ENCODE data around the gene OBI1. TPM values are rescaled to one million over a fixed set of nuclear protein-coding genes. Genes with fewer than 3 reads are reported as not detected.

Gene OBI1
- total and polyA plus RNA-seq, 2 donors = 7.7 to 25.3 TPM

DNA sequence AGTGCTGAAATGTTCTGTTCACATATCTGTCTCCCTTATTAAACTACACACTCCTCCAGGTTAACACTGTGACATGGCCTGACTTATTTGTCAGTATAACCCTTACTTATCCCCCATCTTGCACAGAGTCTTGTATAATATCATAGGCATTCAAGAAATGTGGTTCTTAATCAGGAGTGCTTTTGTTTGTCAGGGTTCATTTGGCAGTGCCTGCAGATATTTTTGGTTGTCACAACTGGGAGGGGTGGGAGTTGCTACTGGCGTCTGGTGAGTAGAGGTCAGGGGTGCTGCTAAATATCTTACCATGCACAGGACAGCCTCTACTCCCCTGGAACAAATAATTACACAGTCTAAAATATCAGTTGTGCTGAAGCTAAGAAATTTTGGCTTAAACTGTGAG lies 20.4 kb upstream of the OBI1 start:
- DNase-seq (ENCODE audit: low read depth in 6 of 9, low spot score in 9 of 9) = no peak
- no peak overlapping the region for H3K4me3 ChIP-seq (ENCODE audit: low read length in 2 of 2)
- no peaks in the 10 kb centered on the region for H3K27me3 ChIP-seq (ENCODE audit: control insufficient read depth in 2 of 2, insufficient read depth in 1 of 2, low read length in 1 of 2)
- H3K27ac ChIP-seq (ENCODE audit: low read depth in 1 of 2, low read length in 1 of 2) = no peak overlapping the region
- WGBS = 92% methylated on average over 1 of the region's 1 CpG
- peaks cover 0 to 2% of the 10 kb centered on the region in 2 donors for H3K4me1 ChIP-seq (ENCODE audit: control insufficient read depth in 2 of 2, insufficient read depth in 2 of 2, low read length in 2 of 2)
- H3K9me3 ChIP-seq (ENCODE audit: control insufficient read depth in 2 of 2, insufficient read depth in 1 of 2, low read length in 1 of 2) = no peaks in the 10 kb centered on the region
- no peaks in the 10 kb centered on the region for H3K36me3 ChIP-seq (ENCODE audit: control insufficient read depth in 2 of 2, insufficient read depth in 2 of 2, low read length in 1 of 2)

DNA sequence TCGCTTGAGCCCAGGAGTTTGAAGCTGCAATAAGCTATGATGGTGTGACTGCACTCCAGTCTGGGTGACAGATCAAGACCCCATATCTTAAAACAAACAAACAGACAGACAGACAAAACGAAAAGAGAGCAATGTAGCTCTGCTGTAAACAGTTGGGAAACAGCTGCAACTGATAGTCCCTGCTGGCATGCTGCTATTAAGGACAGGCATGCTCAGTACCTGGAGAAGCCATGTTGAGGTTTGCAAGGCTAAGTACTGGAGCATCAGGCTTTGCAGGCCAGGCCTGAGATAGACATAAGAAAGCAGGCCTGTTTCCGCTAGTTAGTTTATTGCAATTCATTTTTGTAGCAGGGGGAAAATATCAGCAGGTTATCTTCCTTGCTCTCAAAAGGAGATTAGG lies 16.2 kb upstream of the OBI1 start:
- H3K27ac ChIP-seq (ENCODE audit: low read depth in 1 of 2, low read length in 1 of 2) = no peak overlapping the region
- H3K27me3 ChIP-seq (ENCODE audit: control insufficient read depth in 2 of 2, insufficient read depth in 1 of 2, low read length in 1 of 2) = no peaks in the 10 kb centered on the region
- H3K4me1 ChIP-seq (ENCODE audit: control insufficient read depth in 2 of 2, insufficient read depth in 2 of 2, low read length in 2 of 2) = peaks cover 0 to 2% of the 10 kb centered on the region in 2 donors
- no peak for DNase-seq (ENCODE audit: low read depth in 6 of 9, low spot score in 9 of 9)
- no peaks in the 10 kb centered on the region for H3K9me3 ChIP-seq (ENCODE audit: control insufficient read depth in 2 of 2, insufficient read depth in 1 of 2, low read length in 1 of 2)
- H3K4me3 ChIP-seq (ENCODE audit: low read length in 2 of 2) = no peak overlapping the region
- WGBS = 90% methylated on average over 3 of the region's 3 CpGs
- no peaks in the 10 kb centered on the region for H3K36me3 ChIP-seq (ENCODE audit: control insufficient read depth in 2 of 2, insufficient read depth in 2 of 2, low read length in 1 of 2)

DNA sequence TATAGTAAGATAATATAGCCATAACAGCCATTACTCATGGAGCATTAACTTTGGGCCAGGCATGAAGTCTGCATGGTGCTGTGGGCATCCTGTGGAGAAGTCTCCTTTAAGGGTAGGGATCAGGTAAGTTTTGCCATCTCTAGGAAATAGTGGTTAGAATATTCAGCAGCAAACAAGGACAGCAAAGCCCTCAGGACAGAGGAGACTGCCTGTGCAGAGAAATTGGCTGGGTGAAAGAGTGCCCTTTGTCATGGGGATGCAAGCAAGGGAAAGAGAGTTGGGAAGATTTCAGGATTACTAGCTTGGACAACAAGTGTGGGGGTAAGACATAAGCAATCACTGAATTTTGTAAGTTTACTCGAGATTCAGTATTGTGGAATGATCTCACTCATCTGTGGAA lies 15.7 kb upstream of the OBI1 start:
- DNase-seq (ENCODE audit: low read depth in 6 of 9, low spot score in 9 of 9) = no peak
- Histone ChIP-seq H3K9me3 (ENCODE audit: control insufficient read depth in 2 of 2, insufficient read depth in 1 of 2, low read length in 1 of 2) (no peaks in the 10 kb centered on the region), H3K4me3 (ENCODE audit: low read length in 2 of 2) (no peak overlapping the region)

DNA sequence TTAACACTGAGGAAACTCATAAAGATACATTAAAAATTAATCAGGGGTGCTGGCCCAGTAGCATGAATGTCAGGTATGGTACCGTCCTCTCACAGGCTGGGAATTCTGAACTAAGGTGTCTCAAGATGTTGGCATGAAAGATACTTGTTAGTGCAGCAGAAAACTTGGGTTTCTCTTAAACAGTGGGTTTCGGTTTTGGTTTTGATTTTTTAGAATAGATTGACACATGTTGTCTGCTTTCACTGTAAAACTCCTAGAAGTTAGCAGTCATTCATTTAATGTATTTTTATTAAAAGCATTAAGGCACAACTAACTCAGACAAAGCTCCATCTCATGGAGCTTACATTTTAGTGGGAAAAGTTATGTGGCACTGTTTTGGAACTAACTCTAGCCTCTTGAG lies 3.5 kb upstream of the OBI1 start:
- no peak for DNase-seq (ENCODE audit: low read depth in 6 of 9, low spot score in 9 of 9)
- Histone ChIP-seq H3K36me3 (ENCODE audit: control insufficient read depth in 2 of 2, insufficient read depth in 2 of 2, low read length in 1 of 2) (no peaks in the 10 kb centered on the region), H3K4me1 (ENCODE audit: control insufficient read depth in 2 of 2, insufficient read depth in 2 of 2, low read length in 2 of 2) (peaks cover 8 to 11% of the 10 kb centered on the region in 2 donors), H3K9me3 (ENCODE audit: control insufficient read depth in 2 of 2, insufficient read depth in 1 of 2, low read length in 1 of 2) (no peaks in the 10 kb centered on the region), H3K4me3 (ENCODE audit: low read length in 2 of 2) (no peak overlapping the region), H3K27ac (ENCODE audit: low read depth in 1 of 2, low read length in 1 of 2) (no peak overlapping the region), H3K27me3 (ENCODE audit: control insufficient read depth in 2 of 2, insufficient read depth in 1 of 2, low read length in 1 of 2) (no peaks in the 10 kb centered on the region)
- WGBS = 66% methylated on average over 2 of the region's 2 CpGs

More for the DNA sequence above, 15.7 kb upstream of the OBI1 start:
- peaks cover 0 to 2% of the 10 kb centered on the region in 2 donors for H3K4me1 ChIP-seq (ENCODE audit: control insufficient read depth in 2 of 2, insufficient read depth in 2 of 2, low read length in 2 of 2)
- WGBS = 86% methylated on average over 1 of the region's 1 CpG
- H3K36me3 ChIP-seq (ENCODE audit: control insufficient read depth in 2 of 2, insufficient read depth in 2 of 2, low read length in 1 of 2) = no peaks in the 10 kb centered on the region
- no peak overlapping the region for H3K27ac ChIP-seq (ENCODE audit: low read depth in 1 of 2, low read length in 1 of 2)
- no peaks in the 10 kb centered on the region for H3K27me3 ChIP-seq (ENCODE audit: control insufficient read depth in 2 of 2, insufficient read depth in 1 of 2, low read length in 1 of 2)

DNA sequence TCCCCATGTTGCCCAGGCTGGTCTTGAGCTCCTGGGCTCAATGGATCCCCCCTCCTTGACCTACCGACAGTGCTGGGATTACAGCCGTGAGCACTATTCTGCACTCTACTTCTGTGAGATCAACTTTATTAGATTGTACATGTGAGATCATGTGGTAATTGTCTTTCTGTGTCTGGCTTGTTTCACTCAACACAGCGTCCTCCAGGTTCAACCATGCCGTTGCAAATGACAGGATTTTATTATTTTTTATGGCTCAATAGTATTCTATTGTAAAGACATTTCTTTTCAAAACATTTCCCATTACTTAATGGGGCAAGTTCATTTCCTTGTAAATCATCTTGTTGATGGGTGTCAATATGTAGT lies 1.5 kb upstream of the OBI1 start:
- WGBS = 94% methylated on average over 4 of the region's 4 CpGs
- H3K4me1 ChIP-seq (ENCODE audit: control insufficient read depth in 2 of 2, insufficient read depth in 2 of 2, low read length in 2 of 2) = peaks cover 8 to 11% of the 10 kb centered on the region in 2 donors
- peak overlapping the region in 1 of 2 donors; percentile 76 for H3K27ac ChIP-seq (ENCODE audit: low read depth in 1 of 2, low read length in 1 of 2)
- H3K9me3 ChIP-seq (ENCODE audit: control insufficient read depth in 2 of 2, insufficient read depth in 1 of 2, low read length in 1 of 2) = no peaks in the 10 kb centered on the region
- no peak overlapping the region for H3K4me3 ChIP-seq (ENCODE audit: low read length in 2 of 2)
- no peaks in the 10 kb centered on the region for H3K36me3 ChIP-seq (ENCODE audit: control insufficient read depth in 2 of 2, insufficient read depth in 2 of 2, low read length in 1 of 2)
- no peak for DNase-seq (ENCODE audit: low read depth in 6 of 9, low spot score in 9 of 9)
- H3K27me3 ChIP-seq (ENCODE audit: control insufficient read depth in 2 of 2, insufficient read depth in 1 of 2, low read length in 1 of 2) = no peaks in the 10 kb centered on the region

DNA sequence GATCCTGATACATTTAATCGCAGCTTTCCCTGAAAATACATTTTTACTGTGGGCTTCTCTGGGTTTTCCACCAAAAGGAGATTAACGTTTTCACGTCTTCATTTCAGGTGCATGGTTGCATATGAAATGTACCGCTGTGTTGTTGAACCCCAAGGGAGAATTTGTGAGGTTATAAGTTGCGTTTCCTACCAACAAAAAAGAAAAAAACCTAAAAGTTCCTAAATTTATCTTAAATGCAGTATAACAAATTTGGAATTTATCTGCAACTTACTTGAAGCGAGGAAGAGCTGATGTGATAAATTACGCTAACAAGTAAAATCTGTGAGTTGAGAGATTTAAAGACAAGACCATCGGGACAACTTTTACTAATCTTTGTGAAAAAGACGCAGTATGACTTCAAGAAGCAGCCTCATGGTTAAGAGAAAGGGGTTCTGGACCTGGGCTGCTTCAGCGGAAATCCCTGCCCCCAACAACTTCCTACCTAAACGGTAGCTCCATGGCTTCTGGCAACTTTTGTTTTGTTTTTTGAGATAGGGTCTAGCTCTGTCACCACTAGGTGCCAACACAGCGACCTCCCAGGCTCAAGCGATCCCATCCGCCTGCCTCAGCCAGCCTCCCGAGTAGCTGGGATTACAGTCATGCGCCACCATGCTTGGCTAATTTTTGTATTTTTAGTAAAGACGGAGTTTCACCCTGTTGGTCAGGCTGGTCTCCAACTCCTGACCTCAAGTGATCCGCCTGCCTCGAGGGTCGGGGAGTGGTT lies 958 bp upstream of the OBI1 start:
- no peaks in the 10 kb centered on the region for H3K27me3 ChIP-seq (ENCODE audit: control insufficient read depth in 2 of 2, insufficient read depth in 1 of 2, low read length in 1 of 2)
- 33% methylated on average over 20 of the region's 20 CpGs for WGBS
- peaks cover 8 to 11% of the 10 kb centered on the region in 2 donors for H3K4me1 ChIP-seq (ENCODE audit: control insufficient read depth in 2 of 2, insufficient read depth in 2 of 2, low read length in 2 of 2)
- peak in 8 of 9 donors; percentile 16 to 79 (median 48) for DNase-seq (ENCODE audit: low read depth in 6 of 9, low spot score in 9 of 9)
- H3K9me3 ChIP-seq (ENCODE audit: control insufficient read depth in 2 of 2, insufficient read depth in 1 of 2, low read length in 1 of 2) = no peaks in the 10 kb centered on the region
- peak overlapping the region; percentile 77 to 91 for H3K4me3 ChIP-seq (ENCODE audit: low read length in 2 of 2)
- peak overlapping the region in 1 of 2 donors; percentile 76 for H3K27ac ChIP-seq (ENCODE audit: low read depth in 1 of 2, low read length in 1 of 2)
- no peaks in the 10 kb centered on the region for H3K36me3 ChIP-seq (ENCODE audit: control insufficient read depth in 2 of 2, insufficient read depth in 2 of 2, low read length in 1 of 2)

DNA sequence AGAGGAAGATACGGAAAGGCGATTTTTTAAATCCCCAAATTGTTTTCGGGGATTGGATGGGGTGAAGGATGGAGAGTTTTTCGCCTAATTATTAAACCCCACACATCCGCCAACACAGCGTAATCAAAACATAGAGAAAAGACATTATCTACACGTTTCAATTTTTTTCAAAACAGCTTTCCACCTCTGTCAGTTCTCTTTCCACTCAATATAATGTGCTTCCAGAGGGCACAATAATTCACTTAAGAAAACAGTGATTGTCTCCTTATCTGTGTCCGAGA lies 435 bp upstream of the OBI1 start:
- peak overlapping the region; percentile 77 to 91 for H3K4me3 ChIP-seq (ENCODE audit: low read length in 2 of 2)
- peak overlapping the region in 1 of 2 donors; percentile 76 for H3K27ac ChIP-seq (ENCODE audit: low read depth in 1 of 2, low read length in 1 of 2)
- H3K4me1 ChIP-seq (ENCODE audit: control insufficient read depth in 2 of 2, insufficient read depth in 2 of 2, low read length in 2 of 2) = peaks cover 8 to 11% of the 10 kb centered on the region in 2 donors
- no peaks in the 10 kb centered on the region for H3K36me3 ChIP-seq (ENCODE audit: control insufficient read depth in 2 of 2, insufficient read depth in 2 of 2, low read length in 1 of 2)
- peak in 6 of 9 donors; percentile 13 to 56 (median 23) for DNase-seq (ENCODE audit: low read depth in 6 of 9, low spot score in 9 of 9)
- no peaks in the 10 kb centered on the region for H3K9me3 ChIP-seq (ENCODE audit: control insufficient read depth in 2 of 2, insufficient read depth in 1 of 2, low read length in 1 of 2)
- H3K27me3 ChIP-seq (ENCODE audit: control insufficient read depth in 2 of 2, insufficient read depth in 1 of 2, low read length in 1 of 2) = no peaks in the 10 kb centered on the region
- 24% methylated on average over 8 of the region's 8 CpGs for WGBS

DNA sequence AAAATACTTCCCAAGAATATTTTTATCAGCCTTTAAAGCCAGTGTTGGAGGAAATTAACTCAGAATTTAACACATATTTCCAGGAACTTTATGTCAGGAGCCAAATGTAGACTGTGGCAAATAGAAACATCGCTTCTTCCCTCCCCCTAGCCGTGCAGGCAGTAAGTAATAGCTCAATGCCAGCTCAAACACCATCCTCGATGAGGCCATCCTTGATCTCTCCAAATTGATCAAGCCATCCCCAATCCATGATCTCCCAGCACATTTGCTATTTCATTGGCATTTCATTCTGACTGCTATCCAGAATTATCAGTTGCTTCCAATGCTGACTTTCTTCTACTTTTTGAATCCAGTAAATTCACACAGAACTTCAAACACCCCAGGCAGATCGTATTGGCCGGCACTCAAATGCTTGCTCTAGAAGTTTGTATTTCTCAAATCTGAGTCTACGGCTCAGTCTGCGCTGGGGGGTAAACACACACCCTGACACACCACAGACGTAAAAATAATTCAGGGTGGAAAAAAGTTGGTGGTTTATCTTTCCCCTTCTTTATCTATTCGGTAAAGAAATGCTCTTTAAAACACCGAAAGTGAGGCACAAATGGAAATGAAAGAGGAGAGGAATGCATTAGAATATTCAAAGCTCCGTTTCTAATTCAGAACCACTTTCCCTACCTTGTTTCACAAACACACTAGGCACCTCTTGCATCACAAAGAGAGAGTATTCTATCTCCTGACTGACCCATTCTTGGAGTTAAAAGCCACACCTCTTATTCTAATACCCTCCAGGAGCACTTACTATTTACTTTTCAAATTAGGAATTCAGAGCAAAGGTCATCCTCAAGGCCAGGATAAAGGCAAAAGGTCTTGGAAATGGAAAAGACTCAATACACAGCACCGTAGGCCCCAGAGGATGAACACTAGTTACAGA lies 991 bp downstream of the OBI1 start:
- 37% methylated on average over 12 of the region's 12 CpGs for WGBS
- Histone ChIP-seq H3K9me3 (ENCODE audit: control insufficient read depth in 2 of 2, insufficient read depth in 1 of 2, low read length in 1 of 2) (no peaks in the 10 kb centered on the region), H3K27ac (ENCODE audit: low read depth in 1 of 2, low read length in 1 of 2) (peak overlapping the region in 1 of 2 donors; percentile 76), H3K4me3 (ENCODE audit: low read length in 2 of 2) (peak overlapping the region; percentile 77 to 91), H3K27me3 (ENCODE audit: control insufficient read depth in 2 of 2, insufficient read depth in 1 of 2, low read length in 1 of 2) (no peaks in the 10 kb centered on the region), H3K36me3 (ENCODE audit: control insufficient read depth in 2 of 2, insufficient read depth in 2 of 2, low read length in 1 of 2) (no peaks in the 10 kb centered on the region), H3K4me1 (ENCODE audit: control insufficient read depth in 2 of 2, insufficient read depth in 2 of 2, low read length in 2 of 2) (peaks cover 8 to 11% of the 10 kb centered on the region in 2 donors)
- DNase-seq (ENCODE audit: low read depth in 6 of 9, low spot score in 9 of 9) = peak in 3 of 9 donors; percentile 1 to 22 (median 14)

DNA sequence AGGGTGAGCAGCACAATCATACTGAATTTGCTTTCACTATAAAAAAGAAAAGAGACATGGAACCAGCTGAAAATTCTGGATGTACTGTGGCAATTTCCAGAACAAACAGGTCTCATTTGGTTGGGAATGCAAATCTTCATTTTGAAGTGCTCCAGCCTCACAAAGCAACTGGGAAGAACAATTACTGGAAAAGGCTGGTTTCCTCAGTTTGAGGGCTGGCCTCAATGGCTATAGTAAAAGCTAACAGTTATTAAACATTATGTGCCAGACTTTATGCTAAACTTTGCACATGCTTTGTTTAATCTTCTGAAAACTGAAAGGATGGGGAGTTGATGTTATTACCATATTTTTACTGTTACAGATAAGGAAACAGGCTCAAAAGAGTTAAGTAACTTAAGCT lies 3.0 kb downstream of the OBI1 start:
- Histone ChIP-seq H3K4me1 (ENCODE audit: control insufficient read depth in 2 of 2, insufficient read depth in 2 of 2, low read length in 2 of 2) (peaks cover 8 to 11% of the 10 kb centered on the region in 2 donors), H3K9me3 (ENCODE audit: control insufficient read depth in 2 of 2, insufficient read depth in 1 of 2, low read length in 1 of 2) (no peaks in the 10 kb centered on the region), H3K27ac (ENCODE audit: low read depth in 1 of 2, low read length in 1 of 2) (no peak overlapping the region)

More for the DNA sequence above, 3.0 kb downstream of the OBI1 start:
- no peak for DNase-seq (ENCODE audit: low read depth in 6 of 9, low spot score in 9 of 9)
- no peaks in the 10 kb centered on the region for H3K27me3 ChIP-seq (ENCODE audit: control insufficient read depth in 2 of 2, insufficient read depth in 1 of 2, low read length in 1 of 2)
- no peak overlapping the region for H3K4me3 ChIP-seq (ENCODE audit: low read length in 2 of 2)
- H3K36me3 ChIP-seq (ENCODE audit: control insufficient read depth in 2 of 2, insufficient read depth in 2 of 2, low read length in 1 of 2) = no peaks in the 10 kb centered on the region
